DLD1 (cell line): ENCODE data around the gene LRIG2.
"Not testable (repeated sequence)": the region's sequence is repeated elsewhere in the genome, so short reads cannot be mapped to it uniquely, and the experiment has no call there.

Source experiments
- in situ Hi-C: cut with HindIII; loops from 2 replicates; pipeline ENCODE4 v1.10.0; 2017; ENCODE audit warnings: low sequenced_read_pairs

Gene LRIG2

GRCh38 chr1:113156368-113156767 is 83.4 kb downstream of the LRIG2 start:
- in situ Hi-C loops = no loop called here

GRCh38 chr1:113158743-113159142 is 85.7 kb downstream of the LRIG2 start:
- in situ Hi-C loops = not testable (repeated sequence)

- in situ Hi-C loops = no loop called here
Measured at GRCh38 chr1:113166473-113166872, 93.5 kb downstream of the LRIG2 start.

- in situ Hi-C loops = no loop called here
Measured at GRCh38 chr1:113168946-113169345, 95.9 kb downstream of the LRIG2 start.

GRCh38 chr1:113169591-113169990 is 96.6 kb downstream of the LRIG2 start:
- in situ Hi-C loops = no loop called here

GRCh38 chr1:113170519-113170918 is 97.5 kb downstream of the LRIG2 start:
- in situ Hi-C loops = no loop called here

GRCh38 chr1:113178106-113178505 is 105.1 kb downstream of the LRIG2 start:
- in situ Hi-C loops = no loop called here

- in situ Hi-C loops = no loop called here
Measured at GRCh38 chr1:113178522-113178921, 105.5 kb downstream of the LRIG2 start.
